ENCODE data around the gene LRCH3.

Gene LRCH3

DNA sequence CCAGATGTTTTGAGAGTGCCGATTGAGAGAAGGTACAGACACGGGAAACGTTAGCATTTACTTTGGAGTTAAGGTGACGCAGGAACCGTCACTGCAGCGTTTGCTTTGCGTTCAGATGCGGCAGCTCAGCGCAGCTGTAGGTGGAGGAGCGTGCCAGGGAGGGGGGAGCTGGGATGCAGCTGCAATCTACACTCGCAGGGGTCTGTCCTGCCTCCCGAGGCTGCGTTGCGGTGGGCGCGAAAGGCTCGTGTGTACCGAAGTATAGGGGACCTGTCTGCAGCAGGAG is 41.8 kb upstream of the LRCH3 start:
- H3K27me3 ChIP-seq = no peaks in the 10 kb centered on the region
- H3K9me3 ChIP-seq = no peaks in the 10 kb centered on the region
- peaks cover 27 to 37% of the 10 kb centered on the region in 2 experiments for H3K4me1 ChIP-seq (ENCODE audit: control insufficient read depth in 1 of 2, insufficient read depth in 1 of 2, low read depth in 1 of 2, low read length in 1 of 2)
- H3K4me3 ChIP-seq (ENCODE audit: low read depth in 1 of 2, low read length in 1 of 2) = peak overlapping the region; percentile 79 to 93
- TF ChIP-seq, protein P1, sequence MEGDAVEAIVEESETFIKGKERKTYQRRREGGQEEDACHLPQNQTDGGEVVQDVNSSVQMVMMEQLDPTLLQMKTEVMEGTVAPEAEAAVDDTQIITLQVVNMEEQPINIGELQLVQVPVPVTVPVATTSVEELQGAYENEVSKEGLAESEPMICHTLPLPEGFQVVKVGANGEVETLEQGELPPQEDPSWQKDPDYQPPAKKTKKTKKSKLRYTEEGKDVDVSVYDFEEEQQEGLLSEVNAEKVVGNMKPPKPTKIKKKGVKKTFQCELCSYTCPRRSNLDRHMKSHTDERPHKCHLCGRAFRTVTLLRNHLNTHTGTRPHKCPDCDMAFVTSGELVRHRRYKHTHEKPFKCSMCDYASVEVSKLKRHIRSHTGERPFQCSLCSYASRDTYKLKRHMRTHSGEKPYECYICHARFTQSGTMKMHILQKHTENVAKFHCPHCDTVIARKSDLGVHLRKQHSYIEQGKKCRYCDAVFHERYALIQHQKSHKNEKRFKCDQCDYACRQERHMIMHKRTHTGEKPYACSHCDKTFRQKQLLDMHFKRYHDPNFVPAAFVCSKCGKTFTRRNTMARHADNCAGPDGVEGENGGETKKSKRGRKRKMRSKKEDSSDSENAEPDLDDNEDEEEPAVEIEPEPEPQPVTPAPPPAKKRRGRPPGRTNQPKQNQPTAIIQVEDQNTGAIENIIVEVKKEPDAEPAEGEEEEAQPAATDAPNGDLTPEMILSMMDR (IDR thresholded peaks at IDR 0.05) = no peak
- no peaks in the 10 kb centered on the region for H3K36me3 ChIP-seq
- H3K27ac ChIP-seq = peak overlapping the region; percentile 89

DNA sequence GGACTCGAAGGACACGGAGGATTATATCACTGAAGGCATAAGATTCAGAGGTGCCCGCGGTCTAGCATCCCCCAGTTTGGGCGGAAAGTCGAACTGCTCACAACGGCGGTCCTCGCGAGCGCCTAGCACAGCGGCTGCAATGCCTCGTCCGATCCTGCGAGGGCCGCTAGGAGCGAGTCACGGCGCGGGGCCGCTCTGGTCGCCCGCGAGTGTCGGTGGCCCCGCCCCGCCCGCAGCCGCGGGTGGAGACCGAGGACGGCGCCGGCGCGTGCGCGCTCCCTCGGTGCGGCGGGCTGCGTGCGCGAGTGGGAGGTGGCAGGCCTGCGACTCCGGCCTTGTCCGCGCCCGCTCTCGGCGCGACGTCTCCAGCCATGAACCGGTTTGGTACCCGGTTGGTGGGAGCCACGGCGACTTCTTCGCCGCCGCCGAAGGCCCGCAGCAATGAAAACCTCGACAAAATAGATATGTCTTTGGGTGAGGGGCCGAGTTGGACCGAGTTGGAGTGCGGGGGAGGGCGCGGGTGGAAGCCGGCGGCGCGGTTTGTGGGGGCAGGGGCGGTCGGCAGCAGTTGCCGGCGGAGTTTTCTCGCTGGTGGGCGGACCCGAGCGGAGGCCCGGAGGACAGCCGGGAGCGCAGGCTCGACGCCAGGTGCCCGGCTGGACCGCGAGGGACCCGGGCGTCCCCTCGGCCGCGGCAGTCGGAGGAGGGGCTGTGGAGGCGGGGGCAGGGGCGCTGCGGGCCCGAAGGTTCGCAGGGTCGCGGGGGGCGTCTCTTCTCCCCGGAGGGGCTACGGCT is 41.3 kb upstream of the LRCH3 start, which contains the start of gene FYTTD1:
Gene FYTTD1 (plus strand): TSS at position 283 of the 795 bp plus-strand sequence. CDS start 89 bp downstream, at position 372.
- Histone ChIP-seq H3K27me3 (no peaks in the 10 kb centered on the region), H3K4me3 (ENCODE audit: low read depth in 1 of 2, low read length in 1 of 2) (peak within 1 kb of the TSS; percentile 79 to 93), H3K36me3 (no peaks in the 10 kb centered on the region), H3K27ac (peak within 1 kb of the TSS; percentile 89), H3K9me3 (no peaks in the 10 kb centered on the region), H3K4me1 (ENCODE audit: control insufficient read depth in 1 of 2, insufficient read depth in 1 of 2, low read depth in 1 of 2, low read length in 1 of 2) (peaks cover 27 to 37% of the 10 kb centered on the region in 2 experiments)
- TF ChIP-seq, protein P1 (IDR thresholded peaks at IDR 0.05) = peak; percentile 87

DNA sequence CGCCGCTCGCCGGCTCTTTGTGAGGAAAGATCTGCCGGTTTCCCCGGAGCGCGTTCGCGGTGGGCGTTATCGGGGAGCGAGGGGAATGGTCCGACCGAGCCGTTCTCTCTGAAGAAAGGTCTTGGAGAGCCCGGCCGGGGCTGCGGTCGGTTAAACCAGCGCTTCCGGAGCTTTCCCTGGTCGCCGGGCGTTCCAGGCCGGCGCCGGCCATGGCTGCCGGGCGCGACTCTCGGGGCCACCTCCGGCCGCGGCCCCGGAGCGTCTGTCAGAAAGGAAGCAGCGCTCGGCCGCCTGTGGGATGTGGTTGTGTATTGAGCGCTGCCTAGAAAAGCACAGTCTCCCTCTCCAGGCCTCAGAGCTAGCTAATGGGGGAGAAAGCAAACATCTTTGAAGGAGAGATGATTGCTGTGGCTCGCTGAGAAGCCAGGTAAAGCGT is 40.6 kb upstream of the LRCH3 start:
- TF ChIP-seq, protein P1 (IDR thresholded peaks at IDR 0.05) = peak; percentile 11
- Histone ChIP-seq H3K4me3 (ENCODE audit: low read depth in 1 of 2, low read length in 1 of 2) (peak overlapping the region; percentile 79 to 93), H3K4me1 (ENCODE audit: control insufficient read depth in 1 of 2, insufficient read depth in 1 of 2, low read depth in 1 of 2, low read length in 1 of 2) (peaks cover 27 to 37% of the 10 kb centered on the region in 2 experiments), H3K36me3 (no peaks in the 10 kb centered on the region), H3K27me3 (no peaks in the 10 kb centered on the region), H3K27ac (peak overlapping the region; percentile 89), H3K9me3 (no peaks in the 10 kb centered on the region)

DNA sequence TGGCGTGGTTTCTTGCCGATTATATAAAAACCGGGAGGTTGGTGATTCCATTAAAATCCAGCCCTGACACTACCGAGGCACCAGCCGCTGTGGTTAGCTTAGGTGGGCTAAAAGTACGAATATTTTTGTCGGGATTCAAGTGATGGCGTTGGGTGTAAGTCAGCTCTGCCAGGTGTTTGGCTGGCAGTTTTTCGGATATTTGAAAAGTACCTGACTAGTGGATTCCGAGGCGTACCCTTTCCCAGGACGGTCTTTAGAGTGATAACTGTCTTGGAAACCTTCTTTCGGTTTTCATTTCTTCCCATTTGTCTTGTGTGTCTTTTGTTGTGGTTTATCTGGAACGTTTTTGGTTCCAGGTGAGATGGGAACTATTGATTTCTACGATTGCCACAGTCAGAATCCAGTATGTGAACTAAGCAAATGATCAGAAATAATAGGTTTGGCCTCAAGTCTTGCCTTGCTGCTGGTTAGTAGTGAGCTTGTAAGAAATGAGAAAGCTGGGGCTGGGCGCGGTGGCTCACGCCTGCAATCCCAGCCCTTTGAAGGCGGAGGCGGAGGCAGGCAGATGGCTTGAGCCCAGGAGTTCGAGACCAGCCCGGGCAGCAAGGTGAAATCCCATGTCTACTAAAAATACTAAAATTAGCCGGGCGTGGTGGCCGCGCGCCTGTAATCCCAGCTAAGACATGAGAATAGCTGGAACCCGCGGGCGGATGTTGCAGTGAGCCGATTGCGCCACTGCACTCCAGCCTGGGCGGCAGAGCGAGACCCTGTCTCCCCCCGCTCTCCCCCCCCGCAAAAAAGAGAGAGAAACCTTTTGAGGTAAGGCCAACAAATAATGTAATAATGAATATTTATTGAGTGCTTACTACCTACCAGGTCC is 40.0 kb upstream of the LRCH3 start:
- H3K27me3 ChIP-seq = no peaks in the 10 kb centered on the region
- TF ChIP-seq, protein P1 (IDR thresholded peaks at IDR 0.05) = no peak

DNA sequence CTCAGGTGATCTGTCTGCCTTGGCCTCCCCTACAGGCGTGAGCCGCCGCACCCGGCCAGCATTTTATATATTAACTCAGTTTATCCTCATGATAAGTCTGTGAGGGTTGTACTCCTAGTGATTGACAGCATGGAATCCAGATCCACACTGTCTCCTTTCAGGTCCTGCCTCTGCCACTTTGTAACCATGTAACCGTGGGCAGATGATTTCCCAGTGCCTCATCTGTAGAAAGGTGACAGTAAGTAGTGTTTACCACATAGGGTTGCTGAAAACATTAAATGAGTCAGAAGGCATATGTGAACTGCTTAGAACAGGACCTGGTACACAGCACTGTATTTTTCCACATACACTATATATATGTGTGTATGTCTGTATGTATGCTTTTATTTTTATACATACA is 38.9 kb upstream of the LRCH3 start:
- Histone ChIP-seq H3K36me3 (no peaks in the 10 kb centered on the region), H3K27ac (no peak overlapping the region), H3K4me3 (ENCODE audit: low read depth in 1 of 2, low read length in 1 of 2) (no peak overlapping the region), H3K4me1 (ENCODE audit: control insufficient read depth in 1 of 2, insufficient read depth in 1 of 2, low read depth in 1 of 2, low read length in 1 of 2) (peaks cover 27 to 30% of the 10 kb centered on the region in 2 experiments), H3K27me3 (no peaks in the 10 kb centered on the region), H3K9me3 (no peaks in the 10 kb centered on the region)
- TF ChIP-seq, protein P1 (IDR thresholded peaks at IDR 0.05) = no peak

More for the DNA sequence above, 40.0 kb upstream of the LRCH3 start:
- Histone ChIP-seq H3K4me3 (ENCODE audit: low read depth in 1 of 2, low read length in 1 of 2) (peak overlapping the region; percentile 79 to 93), H3K9me3 (no peaks in the 10 kb centered on the region), H3K36me3 (no peaks in the 10 kb centered on the region), H3K4me1 (ENCODE audit: control insufficient read depth in 1 of 2, insufficient read depth in 1 of 2, low read depth in 1 of 2, low read length in 1 of 2) (peaks cover 27 to 37% of the 10 kb centered on the region in 2 experiments), H3K27ac (peak overlapping the region; percentile 89)

Measured in neutrophil (primary cell).